Fibroblast of lung (primary cell): Measurements from ENCODE around the gene APBA1.

ENCODE experiments used
- EZH2 ChIP-seq: IDR thresholded peaks from 2 replicates; pipeline ENCODE4 v1.5.1; 2012; ENCODE audit warnings: low read length, control low read depth, mild to moderate bottlenecking; ENCODE audit errors: missing control alignments
- TF ChIP-seq, protein P1 (sequence below), 2 donors: IDR thresholded peaks in 1 of 2; conservative IDR thresholded peaks in 1 of 2; 1 replicate in 1 of 2; 2 replicates in 1 of 2; pipeline ENCODE4 v1.5.1; 2011 to 2012; ENCODE audit warnings: low read length in 2 of 2, control low read depth in 1 of 2, inconsistent platforms in 1 of 2, low read depth in 1 of 2, mild to moderate bottlenecking in 1 of 2

DNA sequence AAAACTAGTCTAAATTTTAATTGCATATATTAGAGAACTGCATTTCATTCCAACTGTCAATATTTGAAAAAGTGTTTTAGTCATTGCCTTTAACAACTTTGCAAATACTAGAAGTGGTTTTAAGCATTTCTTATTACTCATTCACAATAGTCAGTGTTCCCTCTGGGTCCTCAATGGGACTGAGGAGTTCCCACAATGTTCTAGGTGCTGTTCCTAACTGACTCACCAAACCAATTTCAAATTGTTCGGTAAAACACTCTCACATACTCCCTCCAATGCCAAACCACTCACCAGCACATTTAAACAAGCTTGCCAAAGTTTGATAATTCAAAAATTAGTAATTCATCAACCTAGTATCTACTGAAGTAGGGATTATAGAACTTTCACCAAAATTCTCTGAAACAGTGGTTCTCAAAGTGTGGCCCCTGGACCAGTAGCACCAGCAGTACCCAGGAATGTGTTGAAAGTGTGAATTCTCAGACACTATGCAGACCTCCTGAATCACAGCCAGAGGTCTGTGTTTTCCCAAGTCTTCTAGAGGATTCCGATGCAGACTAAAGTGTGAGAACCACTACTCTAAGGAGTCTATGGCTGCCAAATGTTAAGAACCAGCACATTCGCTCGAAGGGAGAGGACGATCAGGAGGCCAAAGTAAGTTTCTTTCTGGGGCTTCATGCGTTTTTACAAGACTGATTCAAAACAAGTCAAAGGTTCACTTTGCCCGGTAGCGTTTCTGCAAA, 72.8 kb downstream of the APBA1 start:
- no peak for TF ChIP-seq EZH2
- TF ChIP-seq, protein P1, sequence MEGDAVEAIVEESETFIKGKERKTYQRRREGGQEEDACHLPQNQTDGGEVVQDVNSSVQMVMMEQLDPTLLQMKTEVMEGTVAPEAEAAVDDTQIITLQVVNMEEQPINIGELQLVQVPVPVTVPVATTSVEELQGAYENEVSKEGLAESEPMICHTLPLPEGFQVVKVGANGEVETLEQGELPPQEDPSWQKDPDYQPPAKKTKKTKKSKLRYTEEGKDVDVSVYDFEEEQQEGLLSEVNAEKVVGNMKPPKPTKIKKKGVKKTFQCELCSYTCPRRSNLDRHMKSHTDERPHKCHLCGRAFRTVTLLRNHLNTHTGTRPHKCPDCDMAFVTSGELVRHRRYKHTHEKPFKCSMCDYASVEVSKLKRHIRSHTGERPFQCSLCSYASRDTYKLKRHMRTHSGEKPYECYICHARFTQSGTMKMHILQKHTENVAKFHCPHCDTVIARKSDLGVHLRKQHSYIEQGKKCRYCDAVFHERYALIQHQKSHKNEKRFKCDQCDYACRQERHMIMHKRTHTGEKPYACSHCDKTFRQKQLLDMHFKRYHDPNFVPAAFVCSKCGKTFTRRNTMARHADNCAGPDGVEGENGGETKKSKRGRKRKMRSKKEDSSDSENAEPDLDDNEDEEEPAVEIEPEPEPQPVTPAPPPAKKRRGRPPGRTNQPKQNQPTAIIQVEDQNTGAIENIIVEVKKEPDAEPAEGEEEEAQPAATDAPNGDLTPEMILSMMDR (conservative IDR thresholded peaks at IDR 0.05 in 1 of 2, IDR thresholded peaks at IDR 0.05 in 1 of 2; ENCODE audit: low read depth in 1 of 2, low read length in 2 of 2): no peak
